Measurements from ENCODE around the gene ASB5. TPM values are rescaled to one million over a fixed set of nuclear protein-coding genes. Genes with fewer than 3 reads are reported as not detected.
"Not testable (repeated sequence)": the region's sequence is repeated elsewhere in the genome, so short reads cannot be mapped to it uniquely, and the experiment has no call there.

Gene ASB5
- total RNA-seq, 2 experiments from 2014 or later: not detected

GRCh38 chr4:176230836-176231235 is 38.2 kb downstream of the ASB5 start:
- POLR2A ChIA-PET: no interaction called here

GRCh38 chr4:176229645-176230044 is 39.4 kb downstream of the ASB5 start:
- ChIA-PET POLR2A (no interaction called here), CTCF (no interaction called here)

More at GRCh38 chr4:176230836-176231235, 38.2 kb downstream of the ASB5 start:
- CTCF ChIA-PET: no interaction called here

- ChIA-PET CTCF (no interaction called here), POLR2A (no interaction called here)
Measured at GRCh38 chr4:176226736-176227135, 42.3 kb downstream of the ASB5 start.

GRCh38 chr4:176223561-176223960 is 45.5 kb downstream of the ASB5 start:
- ChIA-PET CTCF (no interaction called here), POLR2A (no interaction called here)

- POLR2A ChIA-PET: no interaction called here
- CTCF ChIA-PET: no interaction called here
Measured at GRCh38 chr4:176222149-176222548, 46.9 kb downstream of the ASB5 start.

GRCh38 chr4:176217510-176217909 is 51.5 kb downstream of the ASB5 start:
- ChIA-PET POLR2A (no interaction called here), CTCF (interaction anchor here (0.6 kb wide), 1 partner anchor 873 kb away, joined by 4 read pairs; no protein-coding TSS in a partner anchor)

- POLR2A ChIA-PET, CTCF ChIA-PET: not testable (repeated sequence)
Measured at GRCh38 chr4:176212351-176212750, 56.7 kb downstream of the ASB5 start.

- POLR2A ChIA-PET: no interaction called here
- CTCF ChIA-PET: no interaction called here
Measured at GRCh38 chr4:176210579-176211296, 58.3 kb downstream of the ASB5 start.

- ChIA-PET POLR2A (no interaction called here), CTCF (no interaction called here)
Measured at GRCh38 chr4:176210101-176210500, 58.9 kb downstream of the ASB5 start.

- POLR2A ChIA-PET: no interaction called here
- CTCF ChIA-PET: no interaction called here
Measured at GRCh38 chr4:176209535-176209934, 59.5 kb downstream of the ASB5 start.

GRCh38 chr4:176207839-176208238 is 61.2 kb downstream of the ASB5 start:
- ChIA-PET POLR2A (no interaction called here), CTCF (no interaction called here)

- ChIA-PET POLR2A (no interaction called here), CTCF (no interaction called here)
Measured at GRCh38 chr4:176205299-176205698, 63.7 kb downstream of the ASB5 start.

- CTCF ChIA-PET: no interaction called here
- POLR2A ChIA-PET: no interaction called here
Measured at GRCh38 chr4:176198316-176198903, 70.6 kb downstream of the ASB5 start.

GRCh38 chr4:176195184-176195978 is 73.6 kb downstream of the ASB5 start, which contains the start of gene SPATA4:
Gene SPATA4, minus strand, starts transcription at chr4:176195585. Its CDS starts 23 bp downstream, at chr4:176195562.
- CTCF ChIA-PET: interaction anchor here (0.7 to 0.9 kb wide), 2 partner anchors 83 to 150 kb away, joined by 3 to 4 read pairs; no protein-coding TSS in a partner anchor

GRCh38 chr4:176193938-176194337 is 75.1 kb downstream of the ASB5 start:
- CTCF ChIA-PET: no interaction called here

More at GRCh38 chr4:176195184-176195978, 73.6 kb downstream of the ASB5 start, which contains the start of gene SPATA4:
- POLR2A ChIA-PET: interaction anchor here (0.6 kb wide), 1 partner anchor 1845 kb away, joined by 3 read pairs; no protein-coding TSS in a partner anchor

GRCh38 chr4:176193126-176193525 is 75.9 kb downstream of the ASB5 start:
- ChIA-PET CTCF (no interaction called here), POLR2A (no interaction called here)

More at GRCh38 chr4:176193938-176194337, 75.1 kb downstream of the ASB5 start:
- POLR2A ChIA-PET: no interaction called here

GRCh38 chr4:176191974-176192373 is 77.0 kb downstream of the ASB5 start:
- ChIA-PET CTCF (no interaction called here), POLR2A (no interaction called here)

GRCh38 chr4:176189891-176190795 is 78.9 kb downstream of the ASB5 start:
- CTCF ChIA-PET: no interaction called here

GRCh38 chr4:176188654-176189053 is 80.4 kb downstream of the ASB5 start:
- ChIA-PET CTCF (no interaction called here), POLR2A (no interaction called here)

More at GRCh38 chr4:176189891-176190795, 78.9 kb downstream of the ASB5 start:
- POLR2A ChIA-PET: no interaction called here

GRCh38 chr4:176187624-176188023 is 81.4 kb downstream of the ASB5 start:
- ChIA-PET POLR2A (no interaction called here), CTCF (no interaction called here)

Data from activated CD8-positive, alpha-beta memory T cell treated with anti-CD3 and anti-CD28 coated beads for 36 hours (primary cell).